ENCODE results near the gene DYRK3. TPM values are rescaled to one million over a fixed set of nuclear protein-coding genes. Genes with fewer than 3 reads are reported as not detected.
"Not testable (repeated sequence)": the region's sequence is repeated elsewhere in the genome, so short reads cannot be mapped to it uniquely, and the experiment has no call there.

Gene DYRK3
- total RNA-seq, 2 experiments from 2014 or later, result 2.7 TPM

- peaks cover 2% of the 10 kb centered on the region for H3K36me3 Mint-ChIP-seq
- ATAC-seq (ENCODE audit: low read depth) (no peak), DNase-seq (no peak)
- peaks cover 21% of the 10 kb centered on the region for H3K4me1 Mint-ChIP-seq
- no peak overlapping the region for H3K27ac Mint-ChIP-seq
- POLR2A ChIA-PET, result interaction anchor here (2.2 kb wide), 1 partner anchor 27 kb away, joined by 9 read pairs; no protein-coding TSS in a partner anchor
- H3K9me3 Mint-ChIP-seq, result no peaks in the 10 kb centered on the region
- H3K4me3 Mint-ChIP-seq, result no peak overlapping the region
- H3K27me3 Mint-ChIP-seq, result peaks cover 14% of the 10 kb centered on the region
These were observed 1.3 kb downstream of the DYRK3 start for GRCh38 chr1:206636671-206637070.

GRCh38 chr1:206637605-206638004 is 2.3 kb downstream of the DYRK3 start:
- peaks cover 6% of the 10 kb centered on the region for H3K36me3 Mint-ChIP-seq
- POLR2A ChIA-PET, result no interaction called here
- no peak overlapping the region for H3K4me3 Mint-ChIP-seq
- no peaks in the 10 kb centered on the region for H3K9me3 Mint-ChIP-seq
- DNase-seq (no peak), ATAC-seq (ENCODE audit: low read depth) (no peak)
- H3K4me1 Mint-ChIP-seq, result peaks cover 21% of the 10 kb centered on the region
- peaks cover 14% of the 10 kb centered on the region for H3K27me3 Mint-ChIP-seq
- no peak overlapping the region for H3K27ac Mint-ChIP-seq

- POLR2A ChIA-PET; DNase-seq; ATAC-seq (ENCODE audit: low read depth); H3K4me1 Mint-ChIP-seq; H3K36me3 Mint-ChIP-seq; H3K27ac Mint-ChIP-seq; H3K27me3 Mint-ChIP-seq; H3K4me3 Mint-ChIP-seq; H3K9me3 Mint-ChIP-seq: not testable (repeated sequence)
These were observed 6.7 kb downstream of the DYRK3 start for GRCh38 chr1:206642074-206642473.

- no peaks in the 10 kb centered on the region for H3K9me3 Mint-ChIP-seq
- POLR2A ChIA-PET, result no interaction called here
- peaks cover 8% of the 10 kb centered on the region for H3K36me3 Mint-ChIP-seq
- H3K4me1 Mint-ChIP-seq, result peaks cover 1% of the 10 kb centered on the region
- ATAC-seq (ENCODE audit: low read depth) (no peak), DNase-seq (no peak)
- no peak overlapping the region for H3K4me3 Mint-ChIP-seq
- H3K27me3 Mint-ChIP-seq, result no peaks in the 10 kb centered on the region
- no peak overlapping the region for H3K27ac Mint-ChIP-seq
These were observed 7.9 kb downstream of the DYRK3 start for GRCh38 chr1:206643118-206643698.

- Mint-ChIP-seq H3K4me3 (no peak overlapping the region), H3K36me3 (peaks cover 12% of the 10 kb centered on the region), H3K27ac (no peak overlapping the region), H3K27me3 (peaks cover 2% of the 10 kb centered on the region), H3K4me1 (peaks cover 1% of the 10 kb centered on the region), H3K9me3 (no peaks in the 10 kb centered on the region)
- no peak for ATAC-seq (ENCODE audit: low read depth)
- POLR2A ChIA-PET, result no interaction called here
- DNase-seq, result no peak
These were observed 11.2 kb downstream of the DYRK3 start for GRCh38 chr1:206646504-206646903.

GRCh38 chr1:206647224-206647623 is 11.9 kb downstream of the DYRK3 start:
- ATAC-seq (ENCODE audit: low read depth), result no peak

GRCh38 chr1:206649261-206649921 is 14.1 kb downstream of the DYRK3 start:
- ATAC-seq (ENCODE audit: low read depth) (no peak), DNase-seq (no peak)
- Mint-ChIP-seq H3K36me3 (peaks cover 9% of the 10 kb centered on the region), H3K27ac (no peak overlapping the region), H3K4me1 (no peaks in the 10 kb centered on the region), H3K4me3 (no peak overlapping the region), H3K9me3 (no peaks in the 10 kb centered on the region), H3K27me3 (peaks cover 2% of the 10 kb centered on the region)
- POLR2A ChIA-PET, result no interaction called here

More at GRCh38 chr1:206647224-206647623, 11.9 kb downstream of the DYRK3 start:
- no peak for DNase-seq
- Mint-ChIP-seq H3K27ac (no peak overlapping the region), H3K36me3 (peaks cover 9% of the 10 kb centered on the region), H3K4me1 (peaks cover 1% of the 10 kb centered on the region), H3K9me3 (no peaks in the 10 kb centered on the region), H3K4me3 (no peak overlapping the region), H3K27me3 (peaks cover 2% of the 10 kb centered on the region)
- POLR2A ChIA-PET, result no interaction called here

GRCh38 chr1:206651014-206651413 is 15.7 kb downstream of the DYRK3 start:
- Mint-ChIP-seq H3K36me3 (peaks cover 9% of the 10 kb centered on the region), H3K4me3 (no peak overlapping the region), H3K27ac (no peak overlapping the region), H3K9me3 (no peaks in the 10 kb centered on the region), H3K4me1 (no peaks in the 10 kb centered on the region), H3K27me3 (peaks cover 2% of the 10 kb centered on the region)
- ATAC-seq (ENCODE audit: low read depth) (no peak), DNase-seq (no peak)
- POLR2A ChIA-PET, result no interaction called here

GRCh38 chr1:206651958-206652890 is 16.9 kb downstream of the DYRK3 start:
- ATAC-seq (ENCODE audit: low read depth), result no peak
- POLR2A ChIA-PET, result no interaction called here
- H3K36me3 Mint-ChIP-seq, result peaks cover 9% of the 10 kb centered on the region

GRCh38 chr1:206653715-206654459 is 18.6 kb downstream of the DYRK3 start:
- POLR2A ChIA-PET, result interaction anchor here (0.7 kb wide), 1 partner anchor 19 kb away, joined by 3 read pairs; no protein-coding TSS in a partner anchor

More at GRCh38 chr1:206651958-206652890, 16.9 kb downstream of the DYRK3 start:
- Mint-ChIP-seq H3K27me3 (peaks cover 8% of the 10 kb centered on the region), H3K4me3 (no peak overlapping the region), H3K4me1 (no peaks in the 10 kb centered on the region), H3K9me3 (no peaks in the 10 kb centered on the region), H3K27ac (no peak overlapping the region)
- no peak for DNase-seq

GRCh38 chr1:206654828-206655227 is 19.5 kb downstream of the DYRK3 start:
- peaks cover 7% of the 10 kb centered on the region for H3K36me3 Mint-ChIP-seq

More at GRCh38 chr1:206653715-206654459, 18.6 kb downstream of the DYRK3 start:
- Mint-ChIP-seq H3K36me3 (peaks cover 8% of the 10 kb centered on the region), H3K27me3 (peaks cover 18% of the 10 kb centered on the region), H3K4me3 (no peak overlapping the region), H3K4me1 (peaks cover 9% of the 10 kb centered on the region), H3K9me3 (no peaks in the 10 kb centered on the region), H3K27ac (no peak overlapping the region)
- DNase-seq (no peak), ATAC-seq (ENCODE audit: low read depth) (no peak)

GRCh38 chr1:206655471-206655882 is 20.1 kb downstream of the DYRK3 start:
- DNase-seq (no peak), ATAC-seq (ENCODE audit: low read depth) (no peak)
- no peak overlapping the region for H3K27ac Mint-ChIP-seq
- H3K36me3 Mint-ChIP-seq, result peaks cover 6% of the 10 kb centered on the region
- no peaks in the 10 kb centered on the region for H3K9me3 Mint-ChIP-seq
- POLR2A ChIA-PET, result no interaction called here
- H3K4me1 Mint-ChIP-seq, result peaks cover 9% of the 10 kb centered on the region
- H3K27me3 Mint-ChIP-seq, result peaks cover 21% of the 10 kb centered on the region
- H3K4me3 Mint-ChIP-seq, result no peak overlapping the region

More at GRCh38 chr1:206654828-206655227, 19.5 kb downstream of the DYRK3 start:
- DNase-seq (no peak), ATAC-seq (ENCODE audit: low read depth) (no peak)
- Mint-ChIP-seq H3K27me3 (peaks cover 21% of the 10 kb centered on the region), H3K9me3 (no peaks in the 10 kb centered on the region), H3K4me3 (no peak overlapping the region), H3K27ac (no peak overlapping the region), H3K4me1 (peaks cover 9% of the 10 kb centered on the region)
- POLR2A ChIA-PET, result no interaction called here

GRCh38 chr1:206656936-206657335 is 21.6 kb downstream of the DYRK3 start:
- no peaks in the 10 kb centered on the region for H3K9me3 Mint-ChIP-seq
- no peak overlapping the region for H3K4me3 Mint-ChIP-seq
- ATAC-seq (ENCODE audit: low read depth), result no peak

More at GRCh38 chr1:206656936-206657335, 21.6 kb downstream of the DYRK3 start:
- H3K27me3 Mint-ChIP-seq, result peaks cover 19% of the 10 kb centered on the region
- peaks cover 9% of the 10 kb centered on the region for H3K4me1 Mint-ChIP-seq
- no peak overlapping the region for H3K27ac Mint-ChIP-seq
- POLR2A ChIA-PET, result interaction anchor here (0.7 to 1.3 kb wide), 2 partner anchors 47 to 253 kb away, joined by 3 to 4 read pairs; no protein-coding TSS in a partner anchor
- DNase-seq, result no peak
- no peaks in the 10 kb centered on the region for H3K36me3 Mint-ChIP-seq
